CD8-positive, alpha-beta memory T cell (primary cell): ENCODE data around the gene PIGP. TPM values are rescaled to one million over a fixed set of nuclear protein-coding genes. Genes with fewer than 3 reads are reported as not detected.
"Not testable (repeated sequence)": the region's sequence is repeated elsewhere in the genome, so short reads cannot be mapped to it uniquely, and the experiment has no call there.

Source experiments
- CTCF ChIA-PET: fragments of 350-600 bp; sonication (Branson Sonifier 250); formaldehyde crosslinking; loops from one replicate; lab custom pipeline; 2021; ENCODE audit warnings: antibody characterized with exemption; lab: Charles Lee
- POLR2A ChIA-PET: fragments of 350-600 bp; sonication (Branson Sonifier 250); formaldehyde crosslinking; loops from one replicate; lab custom pipeline; 2021; ENCODE audit warnings: antibody characterized with exemption; lab: Charles Lee
- DNase-seq, 5 donors: peaks; one replicate each; pipeline versions ENCODE4 v3.0.0 to v3.0.0-alpha.2; 2020 to 2022; ENCODE audit warnings: mixed read lengths in 1 of 5
- H3K27ac ChIP-seq: one replicate; pipeline ENCODE4 v1.7.0; 2013; ENCODE audit warnings: low read depth, mild to moderate bottlenecking, low read length, moderate library complexity
- H3K27me3 ChIP-seq: 2 replicates; pipeline ENCODE4 v1.7.0; 2013; ENCODE audit warnings: low read length, mild to moderate bottlenecking; ENCODE audit not compliant: insufficient read depth, poor library complexity, severe bottlenecking
- H3K36me3 ChIP-seq: 2 replicates; pipeline ENCODE4 v1.7.0; 2013; ENCODE audit warnings: mild to moderate bottlenecking, low read length, moderate library complexity; ENCODE audit not compliant: insufficient read depth
- H3K4me1 ChIP-seq: 2 replicates; pipeline ENCODE4 v1.7.0; 2013; ENCODE audit warnings: mild to moderate bottlenecking, low read length, moderate library complexity; ENCODE audit not compliant: insufficient read depth
- H3K4me3 ChIP-seq: 2 replicates; pipeline ENCODE4 v1.7.0; 2013; ENCODE audit warnings: mild to moderate bottlenecking, low read length
- H3K9me3 ChIP-seq: 2 replicates; pipeline ENCODE4 v1.7.0; 2013; ENCODE audit warnings: mild to moderate bottlenecking, low read length
- H3K27ac Mint-ChIP-seq, 8 donors: one replicate each; pipeline ENCODE4 v1.8.0; 2020 to 2021; ENCODE audit warnings: mixed read lengths in 8 of 8, mild to moderate bottlenecking in 6 of 8, inconsistent platforms in 3 of 8, moderate library complexity in 3 of 8
- H3K27me3 Mint-ChIP-seq, 2 donors: one replicate each; pipeline ENCODE4 v1.8.0; 2020 to 2021; ENCODE audit warnings: mixed read lengths in 2 of 2, mild to moderate bottlenecking in 1 of 2, moderate library complexity in 1 of 2
- H3K36me3 Mint-ChIP-seq, 3 donors: one replicate each; pipeline ENCODE4 v1.8.0; 2020 to 2021; ENCODE audit warnings: mixed read lengths in 3 of 3, inconsistent platforms in 1 of 3, mild to moderate bottlenecking in 1 of 3
- H3K4me1 Mint-ChIP-seq, 3 donors: one replicate each; pipeline ENCODE4 v1.8.0; 2020 to 2021; ENCODE audit warnings: mixed read lengths in 3 of 3, inconsistent platforms in 1 of 3, mild to moderate bottlenecking in 1 of 3
- H3K4me3 Mint-ChIP-seq, 7 donors: one replicate each; pipeline ENCODE4 v1.8.0; 2020 to 2021; ENCODE audit warnings: mixed read lengths in 7 of 7, mild to moderate bottlenecking in 6 of 7, moderate library complexity in 4 of 7, inconsistent platforms in 2 of 7
- H3K9me3 Mint-ChIP-seq, 5 donors: one replicate each; pipeline ENCODE4 v1.8.0; 2020 to 2022; ENCODE audit warnings: mixed read lengths in 5 of 5, mild to moderate bottlenecking in 3 of 5, moderate library complexity in 2 of 5, inconsistent platforms in 1 of 5
- polyA plus RNA-seq: library from polyadenylated mRNA; unstranded; fragments of 300-500 nt; fragmentation: Illumina TruSeq; gene quantifications from one replicate; pipeline ENCODE4 v1.2.3, GENCODE V29; 2021
- total RNA-seq, 2 experiments: library from RNA; stranded (reverse); gene quantifications; one replicate each; pipeline ENCODE4 v1.2.3, GENCODE V29; 2021

PIGP gene
- total and polyA plus RNA-seq, 3 experiments from 2014 or later = 23.9 to 36.6 (median 24.2) TPM

DNA sequence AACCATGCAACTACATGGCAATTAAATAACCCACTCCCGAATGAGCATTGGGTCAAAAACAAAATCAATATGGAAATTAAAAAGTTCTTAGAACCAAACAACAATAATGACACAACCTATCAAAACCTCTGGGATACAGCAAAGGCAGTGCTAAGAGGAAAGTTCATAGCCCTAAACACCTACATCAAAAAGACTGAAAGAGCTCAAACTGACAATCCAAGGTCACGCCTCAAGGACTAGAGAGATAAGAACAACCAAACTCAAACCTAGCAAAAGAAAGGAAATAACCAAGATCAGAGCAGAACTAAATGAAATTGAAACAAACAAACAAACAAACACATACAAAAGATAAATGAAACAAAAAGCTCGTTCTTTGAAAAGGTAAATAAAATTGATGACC lies 23.1 kb downstream of the PIGP start:
- H3K4me1 Mint-ChIP-seq, H3K4me1 ChIP-seq, H3K27me3 ChIP-seq, H3K27ac ChIP-seq, H3K27ac Mint-ChIP-seq, H3K9me3 Mint-ChIP-seq, CTCF ChIA-PET, H3K4me3 ChIP-seq, POLR2A ChIA-PET, H3K36me3 ChIP-seq, H3K9me3 ChIP-seq, DNase-seq, H3K4me3 Mint-ChIP-seq, H3K36me3 Mint-ChIP-seq: not testable (repeated sequence)
- peaks cover 10 to 20% of the 10 kb centered on the region in 2 donors for H3K27me3 Mint-ChIP-seq

DNA sequence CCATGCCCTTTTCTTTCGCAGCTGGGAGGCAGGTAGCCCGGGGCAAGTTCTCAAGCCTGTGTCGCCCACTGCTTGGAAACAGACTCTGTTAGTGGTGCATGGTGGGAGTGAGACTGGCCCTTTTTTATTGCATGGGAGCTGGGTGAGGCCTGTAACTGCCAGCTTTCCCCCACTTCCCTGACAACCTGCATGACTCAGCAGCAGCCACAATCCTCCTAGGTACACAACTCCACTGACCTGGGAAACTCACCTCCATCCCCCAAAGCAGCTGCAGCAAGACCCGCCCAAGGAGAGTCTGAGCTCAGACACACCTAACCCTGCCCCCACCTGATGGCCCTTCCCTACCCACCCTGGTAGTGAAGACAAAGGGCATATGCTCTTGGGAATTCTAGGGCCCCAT lies 25.8 kb downstream of the PIGP start:
- peaks cover 0 to 3% (median 0%) of the 10 kb centered on the region in 3 donors for H3K36me3 Mint-ChIP-seq
- no peak overlapping the region for H3K27ac Mint-ChIP-seq
- H3K27me3 Mint-ChIP-seq = peaks cover 10 to 22% of the 10 kb centered on the region in 2 donors
- H3K27me3 ChIP-seq = no peaks in the 10 kb centered on the region
- no peaks in the 10 kb centered on the region for H3K9me3 Mint-ChIP-seq
- peaks cover 9 to 10% (median 10%) of the 10 kb centered on the region in 3 donors for H3K4me1 Mint-ChIP-seq
- no peak overlapping the region for H3K4me3 Mint-ChIP-seq
- no peaks in the 10 kb centered on the region for H3K36me3 ChIP-seq
- peaks cover 4% of the 10 kb centered on the region for H3K4me1 ChIP-seq
- DNase-seq = no peak
- ChIA-PET CTCF (interaction anchor here (1.4 kb wide), 1 partner anchor 57 kb away, joined by 3 read pairs; no protein-coding TSS in a partner anchor), POLR2A (no interaction called here)
- no peaks in the 10 kb centered on the region for H3K9me3 ChIP-seq
- no peak overlapping the region for H3K4me3 ChIP-seq
- H3K27ac ChIP-seq = no peak overlapping the region

DNA sequence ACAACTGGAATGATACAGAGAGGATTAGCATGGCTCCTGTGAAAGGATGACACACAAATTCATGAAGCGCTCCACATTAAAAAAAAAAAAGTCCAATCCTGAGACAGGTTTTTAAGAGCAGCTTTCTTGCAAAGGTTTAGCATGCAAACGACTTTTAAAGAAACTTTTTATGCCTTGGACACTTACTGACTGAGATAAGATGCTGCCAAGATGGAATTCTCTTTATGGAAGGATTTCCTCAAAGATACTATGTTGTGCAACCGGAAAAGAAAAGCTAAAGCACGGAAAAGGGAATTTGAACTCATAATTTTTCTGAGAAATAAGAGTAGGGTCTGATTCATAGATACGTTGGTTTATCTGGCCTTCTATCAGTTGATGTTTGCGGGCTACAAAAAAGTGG lies 27.3 kb downstream of the PIGP start:
- CTCF ChIA-PET = no interaction called here
- H3K36me3 ChIP-seq = no peaks in the 10 kb centered on the region
- H3K27ac Mint-ChIP-seq = peak overlapping the region in 2 of 8 donors; percentile 46 to 64
- peaks cover 4% of the 10 kb centered on the region for H3K4me1 ChIP-seq
- POLR2A ChIA-PET = no interaction called here
- H3K4me3 Mint-ChIP-seq = no peak overlapping the region
- H3K4me3 ChIP-seq = no peak overlapping the region
- no peak for DNase-seq
- H3K27ac ChIP-seq = no peak overlapping the region
- H3K27me3 ChIP-seq = no peaks in the 10 kb centered on the region
- peaks cover 9 to 19% of the 10 kb centered on the region in 2 donors for H3K27me3 Mint-ChIP-seq
- no peaks in the 10 kb centered on the region for H3K9me3 ChIP-seq
- peaks cover 9 to 10% (median 10%) of the 10 kb centered on the region in 3 donors for H3K4me1 Mint-ChIP-seq
- no peaks in the 10 kb centered on the region for H3K36me3 Mint-ChIP-seq
- no peaks in the 10 kb centered on the region for H3K9me3 Mint-ChIP-seq

- Histone ChIP-seq H3K27ac (no peak overlapping the region), H3K4me1 (peaks cover 4% of the 10 kb centered on the region), H3K36me3 (no peaks in the 10 kb centered on the region), H3K27me3 (no peaks in the 10 kb centered on the region), H3K4me3 (no peak overlapping the region), H3K9me3 (no peaks in the 10 kb centered on the region)
- Mint-ChIP-seq H3K4me1 (peaks cover 9 to 10% (median 10%) of the 10 kb centered on the region in 3 donors), H3K9me3 (no peaks in the 10 kb centered on the region), H3K4me3 (peak overlapping the region in 1 of 7 donors; percentile 49), H3K27me3 (peaks cover 9 to 19% of the 10 kb centered on the region in 2 donors), H3K27ac (peak overlapping the region in 3 of 8 donors; percentile 31 to 64 (median 46)), H3K36me3 (no peaks in the 10 kb centered on the region)
- POLR2A ChIA-PET = no interaction called here
- CTCF ChIA-PET = interaction anchor here (0.9 kb wide), 1 partner anchor 11 kb away, joined by 3 read pairs; no protein-coding TSS in a partner anchor
- DNase-seq = peak in 3 of 5 donors; percentile 6 to 21 (median 13)
Measured at GRCh38 chr21:37045149-37045548, 27.7 kb downstream of the PIGP start.

DNA sequence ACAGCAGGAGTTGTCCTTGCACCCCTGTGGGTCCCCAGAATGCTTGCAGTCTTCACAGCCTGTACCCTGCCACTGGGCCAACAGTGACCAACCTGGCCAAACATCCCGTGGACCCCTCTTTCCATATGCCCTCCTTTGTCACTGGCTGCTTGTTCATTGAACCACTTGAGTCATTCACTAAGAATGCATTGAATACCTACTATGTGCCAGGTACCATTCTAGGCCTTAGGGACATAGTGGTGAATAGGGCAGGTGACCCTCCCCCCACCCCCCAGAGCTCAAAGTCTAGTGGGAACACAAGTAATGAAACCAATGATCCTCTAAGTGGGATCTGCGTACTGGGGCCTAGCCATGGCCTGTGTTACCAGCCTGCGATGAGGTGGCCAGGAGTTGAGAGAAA lies 28.2 kb downstream of the PIGP start:
- ChIA-PET CTCF (interaction anchor here (0.6 to 0.9 kb wide), 3 partner anchors 11 to 309 kb away, joined by 3 read pairs; no protein-coding TSS in a partner anchor), POLR2A (no interaction called here)
- H3K4me3 Mint-ChIP-seq = no peak overlapping the region

DNA sequence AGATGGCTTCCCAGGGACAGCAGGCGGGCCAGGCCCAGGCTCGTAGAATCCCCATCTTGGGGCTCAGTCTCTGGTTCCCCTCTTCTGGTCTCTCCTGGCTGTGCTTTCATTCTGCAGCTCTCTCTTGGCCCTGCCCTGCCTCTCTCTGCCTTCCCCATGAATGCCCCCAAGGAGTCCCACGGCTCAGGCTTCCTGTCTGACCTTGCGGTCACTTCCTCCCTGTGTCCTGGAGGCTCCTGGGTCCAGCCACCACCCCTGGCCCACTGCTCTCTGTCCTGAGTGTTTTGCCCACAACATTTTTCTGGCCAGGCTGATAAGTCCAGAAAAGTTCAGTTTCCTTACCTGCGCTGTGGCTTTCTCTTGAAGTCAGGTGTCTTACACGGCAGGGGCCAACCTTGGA lies 29.1 kb downstream of the PIGP start:
- no peaks in the 10 kb centered on the region for H3K9me3 Mint-ChIP-seq
- no peak overlapping the region for H3K4me3 ChIP-seq
- POLR2A ChIA-PET = no interaction called here

More for the DNA sequence above, 28.2 kb downstream of the PIGP start:
- Mint-ChIP-seq H3K4me1 (peaks cover 9 to 10% (median 10%) of the 10 kb centered on the region in 3 donors), H3K36me3 (no peaks in the 10 kb centered on the region), H3K27ac (peak overlapping the region in 3 of 8 donors; percentile 31 to 39 (median 37)), H3K27me3 (peaks cover 9 to 19% of the 10 kb centered on the region in 2 donors), H3K9me3 (no peaks in the 10 kb centered on the region)
- Histone ChIP-seq H3K4me1 (peaks cover 4% of the 10 kb centered on the region), H3K4me3 (no peak overlapping the region), H3K36me3 (no peaks in the 10 kb centered on the region), H3K27me3 (no peaks in the 10 kb centered on the region), H3K9me3 (no peaks in the 10 kb centered on the region), H3K27ac (no peak overlapping the region)
- DNase-seq = no peak

DNA sequence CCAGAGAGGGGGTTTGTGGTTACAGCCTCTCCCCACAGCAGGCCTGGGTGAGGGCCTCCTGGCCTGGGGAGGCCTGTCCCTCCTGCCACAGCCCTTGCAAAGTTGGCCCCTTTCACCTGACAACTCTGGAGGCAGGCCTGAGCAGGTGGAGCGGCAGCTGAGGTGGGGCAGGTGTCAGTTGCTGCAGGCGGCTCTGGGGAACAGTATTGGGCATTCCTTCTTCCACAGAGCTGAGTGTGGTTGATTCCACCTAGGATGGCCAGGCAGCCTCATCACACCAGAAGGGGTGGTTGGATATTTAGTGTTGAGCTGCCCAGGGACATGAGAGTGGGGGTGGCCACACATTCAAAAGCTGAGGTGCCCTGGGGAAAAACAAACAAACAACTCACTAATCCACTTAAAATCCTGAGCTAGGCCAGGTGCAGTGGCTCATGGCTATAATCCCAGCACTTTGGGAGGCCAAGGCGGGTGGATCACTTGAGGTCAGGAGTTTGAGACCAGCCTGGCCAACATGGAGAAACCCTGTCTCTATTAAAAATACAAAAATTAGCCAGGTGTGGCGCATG lies 31.1 kb downstream of the PIGP start:
- Histone ChIP-seq H3K4me3 (no peak overlapping the region), H3K36me3 (no peaks in the 10 kb centered on the region), H3K4me1 (peaks cover 4% of the 10 kb centered on the region), H3K27me3 (no peaks in the 10 kb centered on the region), H3K27ac (no peak overlapping the region), H3K9me3 (no peaks in the 10 kb centered on the region)
- H3K4me3 Mint-ChIP-seq = no peak overlapping the region
- no peaks in the 10 kb centered on the region for H3K36me3 Mint-ChIP-seq
- DNase-seq = no peak
- no peaks in the 10 kb centered on the region for H3K9me3 Mint-ChIP-seq
- peaks cover 8 to 9% of the 10 kb centered on the region in 2 donors for H3K27me3 Mint-ChIP-seq
- no peak overlapping the region for H3K27ac Mint-ChIP-seq
- H3K4me1 Mint-ChIP-seq = peaks cover 9 to 10% (median 10%) of the 10 kb centered on the region in 3 donors
- CTCF ChIA-PET = no interaction called here
- POLR2A ChIA-PET = no interaction called here

More for the DNA sequence above, 29.1 kb downstream of the PIGP start:
- Histone ChIP-seq H3K36me3 (no peaks in the 10 kb centered on the region), H3K27ac (no peak overlapping the region), H3K4me1 (peaks cover 4% of the 10 kb centered on the region), H3K9me3 (no peaks in the 10 kb centered on the region), H3K27me3 (no peaks in the 10 kb centered on the region)
- DNase-seq = no peak
- Mint-ChIP-seq H3K4me3 (no peak overlapping the region), H3K4me1 (peaks cover 9 to 10% (median 10%) of the 10 kb centered on the region in 3 donors), H3K36me3 (no peaks in the 10 kb centered on the region), H3K27ac (no peak overlapping the region), H3K27me3 (peaks cover 9 to 19% of the 10 kb centered on the region in 2 donors)
- CTCF ChIA-PET = no interaction called here

- Histone ChIP-seq H3K9me3 (no peaks in the 10 kb centered on the region), H3K4me1 (peaks cover 4% of the 10 kb centered on the region), H3K27me3 (no peaks in the 10 kb centered on the region), H3K36me3 (no peaks in the 10 kb centered on the region), H3K4me3 (no peak overlapping the region), H3K27ac (no peak overlapping the region)
- H3K27me3 Mint-ChIP-seq = peaks cover 3 to 6% of the 10 kb centered on the region in 2 donors
- peaks cover 6 to 7% (median 6%) of the 10 kb centered on the region in 3 donors for H3K4me1 Mint-ChIP-seq
- no peak overlapping the region for H3K27ac Mint-ChIP-seq
- DNase-seq = no peak
- no peaks in the 10 kb centered on the region for H3K36me3 Mint-ChIP-seq
- CTCF ChIA-PET = no interaction called here
- no peaks in the 10 kb centered on the region for H3K9me3 Mint-ChIP-seq
- POLR2A ChIA-PET = no interaction called here
- no peak overlapping the region for H3K4me3 Mint-ChIP-seq
Measured at GRCh38 chr21:37040212-37040611, 32.7 kb downstream of the PIGP start.
